ENCODE data around the gene ARHGAP35. TPM values are rescaled to one million over a fixed set of nuclear protein-coding genes. Genes with fewer than 3 reads are reported as not detected.
"Not testable (repeated sequence)": the region's sequence is repeated elsewhere in the genome, so short reads cannot be mapped to it uniquely, and the experiment has no call there.

The ARHGAP35 gene
- total RNA-seq, 5 donors from 2014 or later (not counting 1 experiment from before 2014, with no cell fraction given): 28.7 to 48.1 (median 37.7) TPM

DNA sequence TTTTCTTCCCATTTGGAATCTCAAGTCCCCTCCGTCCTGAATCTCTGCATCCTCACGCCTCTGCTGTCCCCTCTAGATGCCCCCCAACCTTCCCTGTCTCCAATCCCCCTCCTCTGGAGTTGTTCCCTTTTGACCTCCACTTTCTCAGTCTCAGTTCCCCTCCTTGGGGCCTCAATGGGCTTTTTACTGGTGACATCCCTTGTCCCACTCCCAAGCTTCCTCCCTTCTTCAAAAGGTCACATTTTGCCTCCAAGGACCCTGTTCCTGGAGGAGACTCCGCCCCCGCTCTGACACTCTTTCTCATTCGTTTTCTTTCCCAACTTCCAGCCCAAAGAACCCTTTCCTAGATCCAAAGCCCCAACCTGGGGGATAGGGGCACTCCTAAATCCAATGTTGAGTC is 11.2 kb upstream of the ARHGAP35 start:
- Mint-ChIP-seq H3K36me3 (peaks cover 10% of the 10 kb centered on the region), H3K4me3 (peak overlapping the region; percentile 87 to 94 (median 91)), H3K27me3 (no peaks in the 10 kb centered on the region), H3K4me1 (peaks cover 17 to 26% (median 23%) of the 10 kb centered on the region in 3 donors), H3K27ac (peak overlapping the region; percentile 81 to 86), H3K9me3 (no peaks in the 10 kb centered on the region)
- ChIA-PET CTCF (interaction anchor here in 1 of 2 donors (0.5 kb wide), 1 partner anchor 984 kb away, joined by 4 read pairs; no protein-coding TSS in a partner anchor), POLR2A (no interaction called here)
- H3K27me3 ChIP-seq (replicated peaks in 1 of 2; ENCODE audit: control insufficient read depth in 2 of 2, extremely low read depth in 1 of 2, insufficient read depth in 2 of 2, low read length in 1 of 2): no peaks in the 10 kb centered on the region
- peak overlapping the region; percentile 55 to 89 for H3K4me3 ChIP-seq (ENCODE audit: control insufficient read depth in 1 of 2, extremely low read depth in 1 of 2, low read length in 1 of 2)
- no peak for ATAC-seq (replicated peaks in 1 of 4)
- peaks cover 0 to 3% of the 10 kb centered on the region in 2 donors for H3K36me3 ChIP-seq (ENCODE audit: control insufficient read depth in 2 of 2, extremely low read depth in 1 of 2, insufficient read depth in 1 of 2, low read length in 1 of 2)
- H3K27ac ChIP-seq (ENCODE audit: low read length): no peak overlapping the region
- H3K9me3 ChIP-seq: no peaks in the 10 kb centered on the region
- 85% methylated on average over 5 of the region's 5 CpGs for WGBS (ENCODE audit: insufficient coverage)
- H3K4me1 ChIP-seq (ENCODE audit: control insufficient read depth in 1 of 2, extremely low read depth in 1 of 2, insufficient read depth in 2 of 2, low read length in 2 of 2): peaks cover 9 to 20% of the 10 kb centered on the region in 2 experiments
- DNase-seq: no peak

DNA sequence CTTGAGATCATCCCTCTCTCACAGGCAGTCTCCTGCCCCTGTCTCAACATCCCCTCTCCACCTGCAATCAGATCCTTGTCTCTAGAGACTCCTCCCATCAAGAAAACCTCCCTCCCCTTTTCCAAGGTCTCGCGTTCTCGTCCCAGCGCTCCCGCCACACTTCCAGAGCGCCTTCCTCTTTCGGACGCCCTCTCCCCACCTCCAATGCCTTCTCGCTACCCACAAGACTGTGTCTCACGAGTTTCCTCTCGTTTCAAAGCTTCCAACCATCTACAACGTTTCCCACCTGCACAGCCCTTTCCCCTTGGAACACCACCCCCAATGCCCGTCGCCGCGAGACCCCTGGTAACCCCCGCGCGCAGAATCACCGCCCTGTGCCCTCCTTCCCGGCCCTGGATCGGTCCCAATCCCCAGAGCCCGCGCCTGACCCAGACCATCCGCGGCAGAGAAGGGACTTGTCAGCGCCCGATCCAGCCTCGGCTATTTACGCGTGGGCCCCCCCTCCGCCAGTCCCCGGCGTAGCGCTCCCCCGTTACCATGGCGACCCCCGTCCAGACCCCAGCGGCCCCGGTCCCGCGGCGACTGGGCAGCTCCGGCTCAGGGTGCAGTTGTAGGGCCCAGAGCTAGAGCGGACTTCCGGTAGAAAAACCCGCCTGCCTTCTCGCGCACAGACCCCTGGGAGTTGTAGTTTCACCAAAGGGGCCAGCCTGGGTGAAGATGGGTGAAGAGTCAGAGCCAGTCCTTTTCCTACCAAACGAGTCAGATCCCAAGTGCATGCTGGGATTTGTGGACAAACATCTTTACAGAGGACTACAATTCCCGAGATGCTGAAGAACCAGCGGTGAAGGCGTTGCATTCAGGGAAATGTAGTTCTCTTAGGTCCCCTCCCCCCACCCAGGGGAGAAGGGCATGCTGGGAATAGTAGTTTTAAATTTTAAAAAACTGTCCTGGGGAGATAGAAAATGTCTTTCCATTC is 10.3 kb upstream of the ARHGAP35 start, which contains the start of gene AP2S1:
TSS of gene AP2S1 (minus strand) at position 619 of the 976 bp plus-strand sequence. CDS start at position 539, 80 bp downstream.
- H3K27ac Mint-ChIP-seq: peak within 1 kb of the TSS; percentile 81 to 86
- no peaks in the 10 kb centered on the region for H3K27me3 Mint-ChIP-seq

DNA sequence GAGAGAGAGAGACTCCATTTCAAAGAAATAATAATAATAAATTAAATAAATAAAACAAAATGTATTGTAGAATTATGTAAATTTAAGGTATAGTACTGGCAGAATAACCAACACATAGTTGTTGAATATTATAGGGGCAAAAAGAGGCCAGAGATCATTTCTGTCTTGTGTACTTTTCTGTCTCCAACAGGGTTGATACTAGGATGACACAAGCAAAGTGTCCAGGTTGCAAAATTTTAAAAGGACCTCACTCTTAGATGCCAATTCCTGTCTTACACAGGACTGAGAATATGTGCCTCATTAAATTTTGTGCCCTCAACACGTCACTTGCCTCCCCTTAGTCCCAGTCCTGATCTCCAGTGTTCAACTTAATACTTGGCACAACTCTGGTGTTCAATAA is 8.0 kb upstream of the ARHGAP35 start:
- ATAC-seq (replicated peaks in 1 of 4): no peak
- POLR2A ChIA-PET: no interaction called here
- H3K27ac Mint-ChIP-seq: no peak overlapping the region

More for the DNA sequence above, 10.3 kb upstream of the ARHGAP35 start, which contains the start of gene AP2S1:
- ChIA-PET CTCF (interaction anchor here in 1 of 2 donors (1.0 to 1.4 kb wide), 2 partner anchors 92 to 163 kb away, joined by 3 to 6 read pairs; no protein-coding TSS in a partner anchor), POLR2A (no interaction called here)
- peak within 1 kb of the TSS; percentile 87 to 94 (median 91) for H3K4me3 Mint-ChIP-seq
- Histone ChIP-seq H3K36me3 (ENCODE audit: control insufficient read depth in 2 of 2, extremely low read depth in 1 of 2, insufficient read depth in 1 of 2, low read length in 1 of 2) (peaks cover 0 to 3% of the 10 kb centered on the region in 2 donors), H3K9me3 (no peaks in the 10 kb centered on the region), H3K27ac (ENCODE audit: low read length) (peak within 1 kb of the TSS; percentile 64), H3K4me3 (ENCODE audit: control insufficient read depth in 1 of 2, extremely low read depth in 1 of 2, low read length in 1 of 2) (peak within 1 kb of the TSS; percentile 55 to 89), H3K27me3 (replicated peaks in 1 of 2; ENCODE audit: control insufficient read depth in 2 of 2, extremely low read depth in 1 of 2, insufficient read depth in 2 of 2, low read length in 1 of 2) (no peaks in the 10 kb centered on the region), H3K4me1 (ENCODE audit: control insufficient read depth in 1 of 2, extremely low read depth in 1 of 2, insufficient read depth in 2 of 2, low read length in 2 of 2) (peaks cover 9 to 20% of the 10 kb centered on the region in 2 experiments)
- DNase-seq (peak; percentile 80 to 96 (median 93)), ATAC-seq (replicated peaks in 1 of 4) (peak; percentile 92 to 93 (median 92))
- peaks cover 20 to 28% (median 27%) of the 10 kb centered on the region in 3 donors for H3K4me1 Mint-ChIP-seq
- H3K36me3 Mint-ChIP-seq: peaks cover 10% of the 10 kb centered on the region
- under 1% methylated on average over 44 of the region's 53 CpGs for WGBS (ENCODE audit: insufficient coverage)
- no peaks in the 10 kb centered on the region for H3K9me3 Mint-ChIP-seq

DNA sequence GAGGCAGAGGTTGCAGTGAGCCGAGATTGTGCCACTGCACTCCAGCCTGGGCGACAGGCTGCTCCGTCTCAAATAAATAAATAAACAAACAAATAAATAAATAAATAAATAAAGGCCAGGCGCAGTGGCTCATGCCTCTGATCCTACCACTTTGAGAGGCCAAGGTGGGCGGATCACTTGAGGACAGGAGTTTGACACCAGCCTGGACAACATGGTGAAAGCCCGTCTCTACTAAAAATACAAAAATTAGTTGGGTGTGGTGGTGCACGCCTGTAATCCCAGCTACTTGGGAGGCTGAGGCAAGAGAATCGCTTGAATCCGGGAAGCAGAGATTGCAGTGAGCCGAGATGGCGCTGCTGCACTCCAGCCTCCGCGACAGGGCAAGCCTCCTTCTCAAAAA is 6.1 kb upstream of the ARHGAP35 start:
- H3K9me3 ChIP-seq; H3K27me3 Mint-ChIP-seq; H3K9me3 Mint-ChIP-seq; H3K27ac Mint-ChIP-seq; ATAC-seq (replicated peaks in 1 of 4); CTCF ChIA-PET; H3K27ac ChIP-seq (ENCODE audit: low read length); H3K27me3 ChIP-seq (replicated peaks in 1 of 2; ENCODE audit: control insufficient read depth in 2 of 2, extremely low read depth in 1 of 2, insufficient read depth in 2 of 2, low read length in 1 of 2); H3K36me3 ChIP-seq (ENCODE audit: control insufficient read depth in 2 of 2, extremely low read depth in 1 of 2, insufficient read depth in 1 of 2, low read length in 1 of 2); POLR2A ChIA-PET; DNase-seq; H3K4me3 Mint-ChIP-seq; H3K4me3 ChIP-seq (ENCODE audit: control insufficient read depth in 1 of 2, extremely low read depth in 1 of 2, low read length in 1 of 2); H3K36me3 Mint-ChIP-seq: not testable (repeated sequence)
- H3K4me1 ChIP-seq (ENCODE audit: control insufficient read depth in 1 of 2, extremely low read depth in 1 of 2, insufficient read depth in 2 of 2, low read length in 2 of 2): peaks cover 12 to 30% of the 10 kb centered on the region in 2 experiments
- WGBS (ENCODE audit: insufficient coverage): no CpG with 5 or more reads among the region's 13 CpGs
- peaks cover 22 to 29% (median 28%) of the 10 kb centered on the region in 3 donors for H3K4me1 Mint-ChIP-seq

More for the DNA sequence above, 8.0 kb upstream of the ARHGAP35 start:
- Histone ChIP-seq H3K27me3 (replicated peaks in 1 of 2; ENCODE audit: control insufficient read depth in 2 of 2, extremely low read depth in 1 of 2, insufficient read depth in 2 of 2, low read length in 1 of 2) (no peaks in the 10 kb centered on the region), H3K27ac (ENCODE audit: low read length) (no peak overlapping the region), H3K4me1 (ENCODE audit: control insufficient read depth in 1 of 2, extremely low read depth in 1 of 2, insufficient read depth in 2 of 2, low read length in 2 of 2) (peaks cover 15 to 34% of the 10 kb centered on the region in 2 experiments), H3K4me3 (ENCODE audit: control insufficient read depth in 1 of 2, extremely low read depth in 1 of 2, low read length in 1 of 2) (no peak overlapping the region), H3K36me3 (ENCODE audit: control insufficient read depth in 2 of 2, extremely low read depth in 1 of 2, insufficient read depth in 1 of 2, low read length in 1 of 2) (no peaks in the 10 kb centered on the region), H3K9me3 (no peaks in the 10 kb centered on the region)
- no peak for DNase-seq
- H3K4me3 Mint-ChIP-seq: no peak overlapping the region
- peaks cover 27 to 37% (median 34%) of the 10 kb centered on the region in 3 donors for H3K4me1 Mint-ChIP-seq
- 80% methylated on average over 1 of the region's 1 CpG for WGBS (ENCODE audit: insufficient coverage)
- peaks cover under 1% of the 10 kb centered on the region for H3K36me3 Mint-ChIP-seq
- no peaks in the 10 kb centered on the region for H3K9me3 Mint-ChIP-seq
- CTCF ChIA-PET: no interaction called here
- no peaks in the 10 kb centered on the region for H3K27me3 Mint-ChIP-seq

DNA sequence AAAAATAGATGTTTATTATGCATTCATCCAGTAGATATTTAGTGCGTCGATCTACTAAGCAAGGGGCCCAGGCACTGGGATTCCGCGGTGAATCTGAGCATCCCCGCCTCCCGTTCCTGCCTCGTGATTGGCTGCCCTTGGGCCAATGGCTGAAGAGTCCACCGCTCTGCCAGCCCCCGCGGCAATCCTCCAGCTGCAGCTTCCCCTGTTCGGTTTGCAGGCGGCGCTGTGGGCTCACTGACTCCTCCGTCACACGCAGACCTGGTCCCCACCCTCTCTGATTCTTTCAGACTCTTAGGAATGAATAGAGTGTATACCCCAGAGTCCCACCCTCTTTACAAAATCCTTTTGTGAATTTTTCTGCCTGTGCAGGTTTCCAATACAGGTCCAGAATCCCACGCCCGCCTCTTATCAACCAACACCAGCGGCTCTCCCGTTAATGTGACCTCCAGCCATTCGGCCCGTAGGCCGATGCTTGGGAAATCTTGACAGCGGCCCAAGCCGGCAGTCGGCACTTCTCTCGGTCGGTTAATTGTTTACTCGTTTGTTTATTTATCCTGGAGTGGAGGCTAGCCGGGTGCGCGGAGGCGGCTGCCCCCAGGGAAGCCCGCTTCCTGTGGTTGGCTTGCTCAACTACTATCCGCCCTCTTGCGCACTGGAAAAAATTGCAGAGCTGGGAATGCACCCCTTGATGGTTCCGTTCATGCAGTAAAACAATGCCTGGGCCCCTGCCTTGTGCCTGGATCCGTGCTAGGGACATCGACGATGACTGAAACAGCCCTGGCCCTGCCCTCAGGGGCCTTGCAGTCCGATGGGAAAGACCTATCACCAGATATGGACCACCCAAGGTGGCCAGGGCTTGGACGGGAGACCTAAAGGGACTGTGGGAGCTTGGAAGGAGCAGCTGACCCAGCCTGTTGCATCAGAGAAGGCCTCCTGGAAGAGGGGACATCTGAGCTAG is 4.5 kb upstream of the ARHGAP35 start:
- WGBS (ENCODE audit: insufficient coverage): 13% methylated on average over 39 of the region's 41 CpGs
- ChIA-PET POLR2A (no interaction called here), CTCF (interaction anchor here in 1 of 2 donors (0.6 to 1.3 kb wide), 6 partner anchors 15 to 435 kb away, joined by 3 to 6 read pairs (median 5); no protein-coding TSS in a partner anchor)
- Mint-ChIP-seq H3K27me3 (no peaks in the 10 kb centered on the region), H3K27ac (peak overlapping the region; percentile 31 to 55), H3K4me3 (peak overlapping the region; percentile 70 to 73 (median 73)), H3K36me3 (no peaks in the 10 kb centered on the region), H3K9me3 (no peaks in the 10 kb centered on the region), H3K4me1 (peaks cover 17 to 24% (median 22%) of the 10 kb centered on the region in 3 donors)
- peak; percentile 59 to 70 (median 64) for ATAC-seq (replicated peaks in 1 of 4)
- H3K9me3 ChIP-seq: no peaks in the 10 kb centered on the region
- H3K4me1 ChIP-seq (ENCODE audit: control insufficient read depth in 1 of 2, extremely low read depth in 1 of 2, insufficient read depth in 2 of 2, low read length in 2 of 2): peaks cover 9 to 22% of the 10 kb centered on the region in 2 experiments
- H3K4me3 ChIP-seq (ENCODE audit: control insufficient read depth in 1 of 2, extremely low read depth in 1 of 2, low read length in 1 of 2): peak overlapping the region; percentile 27 to 71
- no peak overlapping the region for H3K27ac ChIP-seq (ENCODE audit: low read length)
- peak; percentile 78 to 95 (median 90) for DNase-seq
- no peaks in the 10 kb centered on the region for H3K27me3 ChIP-seq (replicated peaks in 1 of 2; ENCODE audit: control insufficient read depth in 2 of 2, extremely low read depth in 1 of 2, insufficient read depth in 2 of 2, low read length in 1 of 2)
- H3K36me3 ChIP-seq (ENCODE audit: control insufficient read depth in 2 of 2, extremely low read depth in 1 of 2, insufficient read depth in 1 of 2, low read length in 1 of 2): no peaks in the 10 kb centered on the region

Data from T-cell (primary cell).